ENCODE results near the gene DSCAM.

Gene DSCAM

DNA sequence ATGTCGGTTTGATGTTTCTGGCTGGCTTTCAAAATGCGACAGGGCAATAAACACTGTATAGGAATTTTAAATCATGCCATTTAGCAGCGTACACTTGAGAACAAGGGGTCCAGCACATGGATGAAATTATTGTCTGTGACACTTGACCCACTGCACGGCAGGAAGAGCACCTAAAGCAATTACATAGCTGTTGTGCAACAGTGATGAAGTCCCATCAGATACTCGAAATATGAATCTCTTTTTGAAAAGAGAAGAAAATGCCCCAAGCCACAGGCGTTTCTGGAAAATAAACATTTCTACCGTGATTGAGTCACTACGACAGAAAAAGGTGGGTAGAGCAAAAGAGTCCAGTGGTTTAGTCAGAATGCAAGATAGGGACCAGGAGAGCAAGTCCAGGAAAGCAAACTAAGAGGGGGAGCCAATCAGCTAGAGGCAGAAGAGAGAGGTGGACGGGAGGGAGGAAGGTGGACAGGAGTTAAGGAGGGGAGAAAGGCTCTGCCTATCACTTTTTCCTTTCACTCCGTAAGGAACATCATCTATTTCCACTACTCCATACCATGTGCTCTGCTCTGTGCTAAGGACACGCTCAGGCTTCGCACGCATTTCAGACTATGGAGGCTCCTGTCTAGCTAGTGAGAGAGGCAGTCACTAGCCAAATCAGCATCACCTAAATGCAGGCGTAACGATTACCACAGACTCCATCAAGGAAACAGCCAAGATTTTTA lies 6.4 kb downstream of the DSCAM start:
- no peak for DNase-seq (ENCODE audit: low read depth in 4 of 4, low spot score in 1 of 4)

DNA sequence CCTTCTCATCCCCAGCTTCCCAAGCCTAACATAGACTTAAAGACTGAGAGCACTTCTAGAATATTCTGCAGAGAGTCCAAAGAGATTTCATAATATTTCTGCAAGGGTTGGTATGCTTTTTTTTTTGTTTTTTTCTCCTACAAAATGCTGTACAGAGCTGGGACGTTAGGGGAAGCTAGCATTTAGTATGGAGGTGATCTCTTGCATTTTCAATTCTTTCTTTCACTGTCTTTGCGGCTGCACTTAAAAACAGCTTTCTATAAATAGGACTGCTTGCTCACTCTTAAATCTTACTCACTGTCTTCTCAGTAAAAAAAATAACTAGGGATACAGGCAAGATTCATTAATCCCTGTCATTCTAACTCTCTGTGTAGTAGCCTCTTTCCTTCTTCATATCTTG lies 7.4 kb downstream of the DSCAM start:
- DNase-seq (ENCODE audit: low read depth in 4 of 4, low spot score in 1 of 4), result no peak

DNA sequence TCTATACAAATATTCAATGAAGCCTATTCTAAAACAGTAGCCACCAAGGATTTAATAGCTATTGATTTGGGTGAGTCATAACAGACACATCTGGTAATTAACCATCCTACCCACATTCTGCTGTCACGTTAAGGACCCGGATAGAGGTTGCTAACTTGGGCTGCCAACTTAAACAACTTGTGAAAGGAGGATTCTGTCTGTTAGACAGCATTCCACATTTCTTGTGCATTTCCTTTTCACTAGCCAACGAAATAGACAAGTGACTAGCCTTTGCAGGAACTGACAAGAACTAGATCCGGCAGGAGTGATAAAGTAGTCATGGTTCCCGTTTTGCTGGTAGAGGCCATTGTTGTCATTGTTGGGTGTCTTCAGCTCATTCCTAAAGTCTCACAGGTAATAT lies 9.5 kb downstream of the DSCAM start:
- DNase-seq (ENCODE audit: low read depth in 4 of 4, low spot score in 1 of 4), result no peak

DNA sequence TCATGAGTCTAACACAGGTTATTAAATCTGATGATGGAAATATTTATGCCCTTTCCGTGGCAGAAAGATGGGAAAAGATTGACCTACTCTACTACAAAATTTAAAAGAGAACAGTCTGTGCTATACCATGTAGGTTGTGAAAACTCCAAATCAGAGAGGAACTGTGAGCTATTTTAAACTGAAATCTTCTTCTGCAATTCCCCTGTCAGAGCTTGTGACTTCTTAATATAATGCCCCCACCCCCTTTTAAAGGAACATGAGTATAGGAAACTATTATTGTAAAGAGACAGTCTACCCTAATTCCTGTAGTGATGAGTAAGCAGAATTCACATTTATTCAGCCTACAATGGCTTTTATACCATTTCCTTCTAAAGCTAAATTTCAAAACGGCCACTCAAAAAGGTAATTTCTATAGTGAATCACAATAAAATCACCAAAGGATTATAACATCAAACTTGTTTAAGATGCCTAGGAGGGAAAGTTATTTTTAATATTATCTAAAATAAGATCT lies 11.7 kb downstream of the DSCAM start:
- no peak for DNase-seq (ENCODE audit: low read depth in 4 of 4, low spot score in 1 of 4)

DNA sequence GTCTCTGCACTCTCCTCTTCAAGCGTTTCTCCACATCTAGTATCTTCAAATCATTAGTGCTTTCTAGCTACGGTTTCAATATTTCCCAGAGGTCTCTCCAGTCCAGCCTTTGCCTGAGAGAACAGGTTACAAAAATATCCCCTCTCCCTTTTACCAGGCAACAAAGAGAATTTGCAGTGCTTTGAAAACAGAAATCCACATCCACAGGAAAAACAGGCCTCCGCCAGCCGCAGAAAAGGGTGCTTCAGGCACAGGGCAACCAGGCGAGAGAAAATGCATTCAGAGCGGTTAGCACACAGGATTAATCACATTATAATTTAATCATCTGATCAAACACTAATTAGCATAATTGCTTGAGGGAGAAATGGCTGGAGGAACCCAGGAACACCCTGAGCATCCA lies 13.8 kb downstream of the DSCAM start:
- DNase-seq (ENCODE audit: low read depth in 4 of 4, low spot score in 1 of 4), result no peak

DNA sequence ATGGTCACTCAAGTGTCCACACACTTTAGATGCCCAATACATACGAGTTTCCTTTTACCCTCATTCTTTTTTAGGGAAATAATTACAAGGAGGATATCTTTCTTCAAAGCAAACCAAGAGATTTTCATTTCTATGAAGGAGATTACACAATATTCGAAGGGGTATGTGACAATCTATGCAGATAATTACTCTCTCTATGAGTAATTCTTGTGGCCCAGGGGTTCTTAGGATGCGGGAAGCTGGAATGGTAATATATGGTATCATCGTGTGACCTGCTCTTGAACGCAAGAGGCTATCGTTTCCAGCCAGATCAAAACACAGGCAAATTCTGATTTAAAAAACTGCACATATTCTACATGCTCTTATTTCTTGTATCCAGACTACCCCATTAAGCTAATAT lies 14.6 kb downstream of the DSCAM start:
- no peak for DNase-seq (ENCODE audit: low read depth in 4 of 4, low spot score in 1 of 4)

DNA sequence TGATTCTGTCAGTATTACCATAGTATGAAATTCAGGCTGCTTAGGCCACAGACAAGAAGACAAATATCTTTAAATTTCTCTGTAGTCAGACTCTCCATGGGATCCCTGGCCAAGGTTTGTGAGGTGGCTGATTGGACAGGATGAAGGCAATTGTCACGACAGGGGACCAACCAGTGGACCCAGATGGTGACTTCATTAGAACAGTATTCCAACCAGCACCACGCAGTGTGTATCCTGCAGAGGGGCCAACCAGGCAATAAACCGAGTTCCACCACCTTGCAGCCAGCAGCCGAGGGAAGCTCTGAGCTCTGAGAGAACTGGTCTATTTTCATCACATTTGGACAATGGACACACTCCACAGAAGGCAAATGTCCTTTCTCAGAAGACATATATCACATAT lies 16.1 kb downstream of the DSCAM start:
- no peak for DNase-seq (ENCODE audit: low read depth in 4 of 4, low spot score in 1 of 4)

DNA sequence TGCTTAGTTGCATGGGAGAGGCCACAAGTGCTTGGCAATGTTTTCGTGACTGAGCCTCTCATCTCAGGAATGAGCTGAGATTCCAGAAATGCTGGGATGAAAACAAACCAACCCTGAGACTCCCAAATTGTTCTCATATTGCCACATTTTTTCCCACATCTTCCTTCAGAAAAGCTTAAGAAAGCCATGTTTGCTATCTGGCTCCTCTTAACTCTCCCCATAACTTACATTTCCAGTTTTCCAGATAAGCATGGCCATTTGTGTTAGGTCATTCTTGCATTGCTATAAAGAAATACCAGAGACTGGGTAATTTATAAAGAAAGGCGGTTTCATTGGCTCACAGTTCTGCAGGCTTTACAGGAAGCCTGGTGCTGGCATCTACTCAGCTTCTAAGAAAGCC lies 17.2 kb downstream of the DSCAM start:
- no peak for DNase-seq (ENCODE audit: low read depth in 4 of 4, low spot score in 1 of 4)

DNA sequence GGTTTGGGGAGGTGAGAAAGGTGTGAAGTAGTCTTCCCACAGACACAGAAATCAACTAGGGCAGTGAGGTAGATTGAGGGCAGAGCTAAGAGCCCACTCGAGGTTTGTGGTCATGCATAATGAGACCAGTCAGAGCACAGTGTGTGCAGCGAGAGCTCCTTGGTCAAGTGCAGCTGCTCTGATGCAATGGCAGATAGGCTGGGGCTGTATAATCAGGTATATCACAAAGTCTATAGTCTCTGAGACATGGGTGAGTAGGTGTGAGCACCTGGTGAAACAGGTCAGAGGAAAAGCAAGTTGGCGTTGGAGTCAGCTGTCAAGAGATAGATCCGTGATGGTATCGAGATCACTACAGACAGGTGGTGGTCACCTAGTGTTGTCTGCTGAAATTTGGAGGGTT lies 17.6 kb downstream of the DSCAM start:
- no peak for DNase-seq (ENCODE audit: low read depth in 4 of 4, low spot score in 1 of 4)

DNA sequence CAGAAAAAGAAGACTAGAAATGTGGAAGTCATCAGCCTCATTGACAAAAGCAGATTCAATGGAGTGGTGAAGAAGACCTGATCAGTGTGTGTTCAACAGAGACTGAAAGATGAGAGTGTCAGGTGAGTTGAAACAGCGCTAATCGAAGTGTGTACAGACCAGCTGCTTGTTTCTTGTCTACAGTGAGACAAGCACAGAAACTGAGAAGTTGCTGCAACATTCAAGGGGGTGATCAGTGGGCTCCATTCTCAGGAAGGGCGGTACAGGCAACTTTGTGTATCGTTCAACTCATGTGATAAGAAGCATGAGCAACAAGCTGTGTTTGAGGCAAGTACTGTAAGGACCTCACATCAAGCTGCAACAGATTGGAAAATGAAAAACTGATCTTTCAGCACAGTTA lies 19.4 kb downstream of the DSCAM start:
- no peak for DNase-seq (ENCODE audit: low read depth in 4 of 4, low spot score in 1 of 4)

DNA sequence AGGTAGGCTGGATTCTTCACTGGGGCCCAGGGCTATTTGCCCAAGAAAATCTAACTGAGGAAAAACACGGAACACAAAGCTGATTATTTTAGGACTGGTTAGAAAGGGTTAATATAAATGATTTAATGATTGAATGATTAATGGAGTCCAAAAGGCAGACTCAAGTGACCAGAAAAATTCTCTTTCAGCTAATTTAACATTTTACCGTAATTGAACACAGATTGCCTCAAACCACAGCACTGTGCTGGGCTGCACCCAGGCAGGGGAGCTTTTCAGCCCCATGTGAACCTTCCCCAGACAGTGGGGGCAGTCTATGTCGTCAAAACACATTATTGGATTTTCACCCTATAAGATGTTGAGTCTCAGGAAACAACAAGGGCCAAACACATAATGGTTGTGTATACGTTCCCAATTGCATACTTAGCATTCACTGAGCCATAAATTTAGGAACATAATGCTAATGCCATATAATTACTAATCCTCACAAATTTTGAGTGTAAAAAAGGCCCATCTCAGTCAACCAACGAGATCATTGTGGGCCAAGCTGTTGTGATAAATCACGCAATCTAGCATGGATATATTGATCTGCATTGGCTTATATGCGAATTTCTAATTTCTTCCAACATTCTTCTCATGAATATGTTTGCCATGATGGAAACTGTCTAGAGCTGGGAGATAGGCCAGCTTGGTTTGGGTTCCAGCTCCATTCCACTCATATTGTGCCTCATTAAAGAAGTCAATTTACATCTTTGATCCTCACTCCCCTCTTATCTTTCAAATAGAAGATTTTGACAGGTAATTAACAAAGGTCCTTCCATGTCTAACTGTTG lies 27.7 kb downstream of the DSCAM start:
- DNase-seq (ENCODE audit: low read depth in 4 of 4, low spot score in 1 of 4), result no peak

DNA sequence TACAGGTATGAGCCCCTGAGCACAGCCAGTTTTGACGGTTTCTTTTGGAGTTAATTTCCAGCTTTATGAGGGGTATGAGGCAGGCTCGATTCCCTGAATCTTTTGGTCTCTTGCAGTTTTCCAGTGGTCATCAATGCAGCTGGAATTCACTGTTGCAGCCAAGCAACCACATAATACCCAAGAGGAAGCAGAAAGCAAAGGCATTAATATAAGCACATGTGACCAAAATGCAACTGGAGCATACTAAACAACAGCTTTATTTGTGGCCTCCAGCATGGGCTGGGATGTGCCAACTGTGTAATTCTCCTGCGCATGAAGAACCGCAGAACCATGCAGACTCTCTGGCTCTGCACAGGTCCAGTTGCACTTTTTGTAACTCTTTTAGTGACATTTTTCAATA lies 33.0 kb downstream of the DSCAM start:
- DNase-seq (ENCODE audit: low read depth in 4 of 4, low spot score in 1 of 4), result no peak

DNA sequence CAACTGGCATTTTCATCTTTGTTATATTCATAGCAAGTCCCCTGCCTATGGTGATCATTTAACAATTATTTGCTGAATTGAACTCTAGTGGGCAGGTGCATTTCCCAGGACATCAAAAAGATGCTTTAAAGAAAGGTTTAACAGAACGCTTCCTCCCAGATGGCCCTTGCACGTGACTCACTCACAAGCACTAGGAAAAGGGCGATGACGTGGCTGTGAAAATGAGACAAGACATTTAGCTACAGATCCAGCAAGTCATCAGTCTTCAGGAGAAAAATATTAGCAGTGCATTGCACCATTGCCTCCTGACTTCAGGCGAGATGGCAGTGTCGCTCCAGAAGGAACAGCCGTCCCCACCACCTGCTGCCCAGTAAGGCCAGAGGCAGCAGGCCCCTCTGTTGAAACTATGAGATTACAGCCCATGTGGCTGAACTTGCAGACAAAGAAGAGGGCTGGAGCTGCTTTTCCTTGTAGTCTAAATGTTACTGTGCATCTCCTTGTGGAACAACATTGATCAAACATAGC lies 37.2 kb downstream of the DSCAM start:
- DNase-seq (ENCODE audit: low read depth in 4 of 4, low spot score in 1 of 4), result no peak

DNA sequence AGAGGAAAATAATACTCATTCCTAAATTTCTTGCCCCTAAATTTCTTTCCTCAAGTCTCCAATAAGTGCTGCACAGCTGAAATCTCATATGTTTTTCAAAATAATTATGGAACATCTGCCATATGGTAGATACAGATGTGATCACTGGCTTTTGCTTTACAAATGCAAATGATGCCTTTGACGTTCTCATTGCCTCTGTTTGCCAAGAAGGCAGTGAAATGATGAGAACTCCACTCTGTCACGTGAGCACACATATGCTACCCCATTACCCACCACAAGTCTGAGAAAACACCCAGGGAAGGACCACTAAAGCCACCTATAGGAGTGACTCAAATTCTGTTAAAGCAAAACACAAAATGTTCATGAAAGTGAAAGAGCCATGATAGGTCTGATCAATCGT lies 43.9 kb downstream of the DSCAM start:
- DNase-seq (ENCODE audit: low read depth in 4 of 4, low spot score in 1 of 4), result no peak

DNA sequence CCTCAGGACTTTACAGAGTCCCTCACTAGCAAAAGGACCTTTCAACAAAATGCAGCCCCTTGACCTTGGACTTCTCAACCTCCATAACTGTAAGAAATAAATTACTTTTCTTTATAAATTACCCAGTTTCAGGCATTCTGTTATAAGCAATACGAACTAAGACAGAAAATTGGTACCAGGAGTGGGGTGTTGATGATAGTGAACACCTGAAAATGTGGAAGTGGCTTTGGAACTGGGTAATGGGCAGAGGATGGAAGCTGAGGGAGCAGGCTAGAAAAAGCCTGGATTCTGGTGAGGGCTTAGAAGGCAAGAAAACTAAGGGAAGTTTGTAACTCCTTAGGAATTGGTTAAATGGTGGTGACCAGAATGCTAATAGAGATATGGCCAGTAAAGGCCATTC lies 46.8 kb downstream of the DSCAM start:
- DNase-seq (ENCODE audit: low read depth in 4 of 4, low spot score in 1 of 4), result no peak

DNA sequence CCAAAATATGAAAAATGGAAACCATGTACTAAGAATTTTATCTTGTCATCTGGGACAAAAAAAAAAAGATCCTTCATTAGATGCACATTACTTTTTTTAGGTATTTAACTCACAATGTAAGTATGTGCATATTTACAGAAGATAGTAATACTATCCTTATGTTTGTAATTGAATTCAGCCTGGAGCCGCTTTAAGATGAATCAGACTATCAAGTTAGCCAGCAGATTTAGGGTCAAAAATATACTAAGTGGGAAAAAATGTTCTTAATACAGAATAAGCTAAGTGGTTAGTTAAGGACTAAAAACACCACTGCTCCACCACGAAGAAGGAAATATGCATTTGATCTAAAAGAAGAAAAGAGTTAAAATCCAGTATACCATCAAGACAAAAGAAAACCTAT lies 49.1 kb downstream of the DSCAM start:
- no peak for DNase-seq (ENCODE audit: low read depth in 4 of 4, low spot score in 1 of 4)

DNA sequence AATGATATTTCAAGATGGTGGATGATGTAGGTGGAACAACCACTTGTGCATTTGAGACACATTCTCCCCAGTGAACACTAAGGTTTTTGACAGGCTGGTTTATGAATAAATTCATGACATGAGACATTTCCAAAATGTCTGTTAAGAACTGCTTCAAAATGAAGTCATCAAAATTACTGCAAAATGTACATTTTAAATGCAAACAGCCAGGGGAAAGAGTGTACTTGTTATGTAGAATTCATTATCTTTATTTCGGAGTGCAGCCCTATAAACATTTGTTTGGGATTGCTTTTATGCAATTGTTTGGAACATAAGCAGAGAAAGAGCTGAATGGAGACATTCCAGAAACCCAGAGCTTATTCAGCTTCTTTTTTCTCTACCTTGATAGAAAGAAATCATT lies 49.5 kb downstream of the DSCAM start:
- no peak for DNase-seq (ENCODE audit: low read depth in 4 of 4, low spot score in 1 of 4)

DNA sequence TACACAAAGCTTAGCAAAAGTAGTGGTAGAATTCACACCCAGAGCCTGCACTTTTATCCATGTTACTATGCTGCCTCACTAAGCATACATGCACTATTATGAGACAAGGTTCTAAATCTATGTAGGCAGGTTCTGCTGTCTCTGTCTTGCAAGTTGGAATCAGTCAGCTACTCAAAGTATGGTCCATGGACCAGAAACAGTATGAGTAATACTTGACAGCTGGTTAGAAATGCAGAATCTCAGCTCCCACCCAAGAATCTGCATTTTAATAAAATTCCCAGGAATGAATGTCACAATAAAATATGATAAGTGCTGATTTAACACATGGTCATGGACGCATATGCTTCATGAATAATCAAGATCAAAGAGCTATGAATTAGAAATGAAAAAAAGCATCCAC lies 50.5 kb downstream of the DSCAM start:
- no peak for DNase-seq (ENCODE audit: low read depth in 4 of 4, low spot score in 1 of 4)

DNA sequence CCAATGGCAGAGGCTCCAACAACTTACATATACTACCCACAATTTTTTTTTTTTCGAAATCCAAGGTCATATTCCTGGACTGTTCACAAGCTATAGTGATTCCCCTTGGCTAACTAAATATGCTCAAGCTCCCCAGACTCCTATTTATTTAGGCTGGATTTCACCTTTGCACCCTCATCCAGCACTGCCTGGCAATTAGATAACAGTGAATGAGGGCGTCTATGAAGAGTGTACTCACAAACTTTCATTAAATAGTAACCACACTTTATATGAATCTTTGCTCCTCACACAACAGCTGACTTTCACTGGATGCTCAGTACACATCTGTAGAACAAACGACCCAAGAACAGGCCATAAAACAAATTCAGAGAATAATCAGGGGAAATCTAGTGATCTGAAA lies 51.6 kb downstream of the DSCAM start:
- DNase-seq (ENCODE audit: low read depth in 4 of 4, low spot score in 1 of 4), result no peak

DNA sequence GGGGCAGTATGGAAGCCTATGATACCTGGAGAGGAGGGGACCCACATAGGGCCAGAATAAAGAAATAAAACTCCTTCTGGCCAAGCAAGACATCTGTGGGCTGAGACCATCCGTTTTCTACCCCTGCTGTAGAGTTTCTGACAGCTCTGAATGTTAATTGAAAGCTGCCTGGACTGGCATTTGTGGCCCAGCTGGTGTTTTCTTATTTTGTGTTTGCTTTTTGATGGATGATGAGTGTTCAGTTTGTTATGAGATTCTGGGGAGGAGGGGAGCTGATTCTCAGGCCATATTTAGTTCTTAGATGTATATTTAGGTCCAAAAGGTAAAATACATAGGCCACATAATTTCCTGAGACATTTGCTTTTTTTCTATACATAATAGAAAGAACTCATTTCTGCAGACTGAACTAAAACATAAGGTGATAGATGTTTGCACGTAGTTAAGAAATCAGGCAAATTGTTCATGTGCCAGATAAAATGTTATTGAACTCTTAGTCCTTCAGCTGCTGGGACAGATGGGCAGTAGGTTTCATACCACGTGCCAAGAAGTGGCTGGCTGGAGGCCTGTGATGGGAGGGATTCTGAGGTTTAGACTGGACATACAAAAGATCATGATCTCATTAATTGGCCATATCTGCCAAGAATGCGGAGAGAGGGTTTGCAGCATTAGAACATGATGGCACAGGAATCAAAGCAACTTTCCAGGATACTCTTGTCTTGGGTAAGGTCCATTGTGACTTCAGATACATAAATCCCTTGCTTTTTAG lies 54.1 kb downstream of the DSCAM start:
- DNase-seq (ENCODE audit: low read depth in 4 of 4, low spot score in 1 of 4), result no peak

DNA sequence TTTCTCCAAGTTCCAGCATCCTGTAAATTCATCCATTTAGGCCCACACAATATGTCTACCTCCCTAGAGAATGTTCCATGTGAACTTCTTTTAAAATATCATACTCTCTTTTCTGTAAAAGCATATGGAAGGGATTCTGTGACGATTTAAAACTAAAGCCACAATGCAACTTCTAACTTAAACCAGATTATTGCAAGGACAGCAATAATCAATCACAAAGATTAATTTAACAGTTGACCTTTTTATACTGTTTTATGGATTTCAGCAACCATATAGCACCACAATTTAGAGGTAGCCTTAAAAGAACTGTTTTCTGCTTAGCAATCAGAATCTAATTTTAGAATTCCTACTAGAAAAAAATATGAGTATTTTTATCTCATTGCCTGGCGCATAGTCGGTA lies 58.3 kb downstream of the DSCAM start:
- no peak for DNase-seq (ENCODE audit: low read depth in 4 of 4, low spot score in 1 of 4)

DNA sequence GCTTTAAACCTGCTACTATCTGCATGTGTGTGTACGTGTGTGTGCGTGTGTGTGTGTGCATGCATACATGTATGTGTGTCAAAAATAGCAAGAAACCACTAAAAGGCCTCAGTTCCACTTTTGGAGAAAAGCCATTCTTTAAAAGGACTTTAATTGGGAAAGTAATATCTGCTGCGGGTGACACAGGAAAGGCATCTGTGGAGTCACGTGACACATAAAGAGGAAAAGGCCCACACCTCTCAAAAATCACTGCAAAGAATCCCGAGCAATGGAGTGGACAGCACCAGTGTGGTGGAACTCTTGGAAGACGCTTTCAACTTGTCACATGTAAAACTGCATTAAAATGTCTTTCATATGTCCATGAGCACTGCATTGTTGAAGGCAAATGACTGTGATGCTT lies 63.6 kb downstream of the DSCAM start:
- no peak for DNase-seq (ENCODE audit: low read depth in 4 of 4, low spot score in 1 of 4)
